ENCODE data around the gene BUB1B. TPM values are rescaled to one million over a fixed set of nuclear protein-coding genes. Genes with fewer than 3 reads are reported as not detected.

The BUB1B gene
- total RNA-seq, 1 donor from 2014 or later: 1.4 TPM

GRCh38 chr15:40240619-40241221 is 79.9 kb downstream of the BUB1B start:
- DNase-seq (ENCODE audit: low spot score): no peak

GRCh38 chr15:40241269-40242212 is 80.7 kb downstream of the BUB1B start:
- no peak for DNase-seq (ENCODE audit: low spot score)

- DNase-seq (ENCODE audit: low spot score): no peak
Observed at GRCh38 chr15:40242213-40242599, 81.3 kb downstream of the BUB1B start.

- DNase-seq (ENCODE audit: low spot score): no peak
Observed at GRCh38 chr15:40242601-40243000, 81.7 kb downstream of the BUB1B start.

GRCh38 chr15:40243126-40243810 is 82.4 kb downstream of the BUB1B start:
- no peak for DNase-seq (ENCODE audit: low spot score)

GRCh38 chr15:40244961-40245523 is 84.2 kb downstream of the BUB1B start:
- no peak for DNase-seq (ENCODE audit: low spot score)

GRCh38 chr15:40245666-40246450 is 85.0 kb downstream of the BUB1B start:
- DNase-seq (ENCODE audit: low spot score): no peak

GRCh38 chr15:40246496-40247280 is 85.8 kb downstream of the BUB1B start:
- no peak for DNase-seq (ENCODE audit: low spot score)

GRCh38 chr15:40247406-40247971 is 86.6 kb downstream of the BUB1B start:
- DNase-seq (ENCODE audit: low spot score): no peak

- no peak for DNase-seq (ENCODE audit: low spot score)
Observed at GRCh38 chr15:40248006-40248783, 87.3 kb downstream of the BUB1B start.

- no peak for DNase-seq (ENCODE audit: low spot score)
Observed at GRCh38 chr15:40249477-40250303, 88.8 kb downstream of the BUB1B start.

GRCh38 chr15:40250304-40250656 is 89.4 kb downstream of the BUB1B start:
- no peak for DNase-seq (ENCODE audit: low spot score)

- DNase-seq (ENCODE audit: low spot score): no peak
Observed at GRCh38 chr15:40250771-40251483, 90.1 kb downstream of the BUB1B start.

- no peak for DNase-seq (ENCODE audit: low spot score)
Observed at GRCh38 chr15:40251486-40252140, 90.7 kb downstream of the BUB1B start.

GRCh38 chr15:40252141-40252437 is 91.2 kb downstream of the BUB1B start:
- no peak for DNase-seq (ENCODE audit: low spot score)

- no peak for DNase-seq (ENCODE audit: low spot score)
Observed at GRCh38 chr15:40252438-40253166, 91.7 kb downstream of the BUB1B start.
